ENCODE measurements around the gene VRK3. TPM values are rescaled to one million over a fixed set of nuclear protein-coding genes. Genes with fewer than 3 reads are reported as not detected.

The VRK3 gene, protein sequence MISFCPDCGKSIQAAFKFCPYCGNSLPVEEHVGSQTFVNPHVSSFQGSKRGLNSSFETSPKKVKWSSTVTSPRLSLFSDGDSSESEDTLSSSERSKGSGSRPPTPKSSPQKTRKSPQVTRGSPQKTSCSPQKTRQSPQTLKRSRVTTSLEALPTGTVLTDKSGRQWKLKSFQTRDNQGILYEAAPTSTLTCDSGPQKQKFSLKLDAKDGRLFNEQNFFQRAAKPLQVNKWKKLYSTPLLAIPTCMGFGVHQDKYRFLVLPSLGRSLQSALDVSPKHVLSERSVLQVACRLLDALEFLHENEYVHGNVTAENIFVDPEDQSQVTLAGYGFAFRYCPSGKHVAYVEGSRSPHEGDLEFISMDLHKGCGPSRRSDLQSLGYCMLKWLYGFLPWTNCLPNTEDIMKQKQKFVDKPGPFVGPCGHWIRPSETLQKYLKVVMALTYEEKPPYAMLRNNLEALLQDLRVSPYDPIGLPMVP
- 10 to 100 TPM; 29.3 to 37.5 TPM for total RNA-seq

DNA sequence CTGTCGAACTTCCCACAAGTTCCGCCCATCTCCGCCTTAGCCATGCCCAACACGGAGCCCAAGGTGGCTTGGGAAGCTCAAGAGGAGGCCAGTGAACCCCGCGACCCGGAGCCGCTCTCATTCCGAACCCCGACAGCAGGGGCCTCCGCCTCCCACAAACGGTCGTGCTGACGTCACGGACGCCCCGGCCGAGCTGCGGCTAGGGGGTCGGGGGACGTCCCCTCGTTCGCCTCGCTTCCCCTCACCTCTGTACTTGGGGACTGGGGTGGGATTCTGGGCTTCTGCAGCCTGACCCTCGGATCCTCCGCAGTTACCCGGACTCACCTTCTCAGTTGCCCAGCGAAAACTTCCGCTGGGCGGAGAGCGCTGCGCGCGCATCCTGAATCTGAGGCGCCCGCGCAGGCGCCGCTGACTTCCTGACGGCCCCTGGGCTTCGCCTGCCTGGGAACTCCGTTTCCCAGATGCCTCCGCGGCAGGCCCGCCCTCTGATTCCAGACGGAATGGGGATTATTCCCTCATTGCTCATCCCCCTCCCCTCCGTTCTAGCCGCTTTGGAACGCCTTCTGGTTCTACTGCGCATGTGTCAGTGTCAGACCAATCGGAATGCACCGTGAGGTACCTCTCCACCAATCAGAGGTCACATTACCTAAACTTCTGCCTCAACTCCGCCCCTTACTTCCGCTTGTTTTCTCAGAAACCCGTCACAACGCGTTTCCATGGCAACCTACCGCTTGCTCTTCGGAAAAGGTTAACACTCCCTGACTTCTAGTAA is at the start of gene VRK3:
Gene VRK3 (minus strand): TSS at position 351 of the 772 bp plus-strand sequence. CDS start 9,210 bp downstream, outside the sequence.

DNA sequence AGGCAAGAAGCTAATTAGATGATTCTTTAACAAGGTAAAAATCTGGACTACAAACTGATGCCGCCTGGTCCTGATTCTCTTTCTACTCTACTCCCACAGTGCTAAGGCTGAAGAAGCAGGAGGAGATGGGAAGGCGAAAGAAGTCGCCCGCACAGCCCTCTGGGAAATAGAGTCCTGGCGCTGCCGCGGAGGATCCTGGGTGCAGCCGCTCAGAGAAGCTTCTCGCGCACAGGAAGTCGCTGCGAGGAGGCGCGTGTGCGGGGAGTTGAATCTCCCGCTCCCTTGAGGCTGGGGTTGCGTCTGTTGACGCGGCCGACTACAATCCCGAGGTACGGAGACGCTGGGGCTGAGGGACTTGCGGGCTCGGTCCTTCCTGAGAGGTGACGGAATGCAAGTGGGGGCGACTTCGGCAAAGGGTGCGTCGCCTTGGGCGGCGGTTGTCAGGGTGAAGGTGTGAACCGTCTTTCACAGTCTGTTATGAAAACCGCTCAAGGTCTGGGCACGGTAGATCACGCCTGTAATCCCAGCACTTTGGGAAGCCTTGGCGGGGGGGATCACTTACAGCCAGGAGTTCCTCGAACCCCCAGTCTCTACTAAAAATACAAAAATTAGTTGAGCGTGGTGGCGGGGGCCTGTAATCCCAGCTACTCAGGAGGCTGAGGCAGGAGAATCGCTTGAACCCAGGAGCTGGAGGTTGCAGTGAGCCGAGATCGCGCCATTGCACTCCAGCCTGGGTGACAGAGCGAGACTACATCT is 800 bp upstream of the VRK3 start, which contains the start of gene ZNF473:
Gene ZNF473 (plus strand): TSS at position 212 of the 756 bp plus-strand sequence. CDS start 5,078 bp downstream, outside the sequence.

DNA sequence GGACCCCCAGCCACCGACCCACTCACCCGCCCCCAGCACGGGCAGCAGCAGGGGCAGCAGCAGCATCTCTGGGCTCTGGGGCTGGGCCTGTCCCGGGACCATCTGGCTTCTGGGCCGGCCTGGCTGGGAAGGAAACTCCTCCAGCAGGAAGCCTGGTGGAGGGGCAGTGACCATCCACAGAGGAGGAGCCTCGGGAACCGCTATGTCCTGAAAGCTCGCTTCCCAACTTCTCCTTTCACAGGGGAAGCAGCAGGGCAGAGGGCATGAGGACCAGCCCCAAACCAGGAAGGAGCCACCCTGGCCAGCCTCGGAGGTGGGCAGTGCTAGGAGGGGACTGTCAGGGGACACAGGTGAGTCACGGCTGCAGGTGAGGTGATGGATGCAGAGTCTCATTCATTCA is 64.2 kb downstream of the VRK3 start, which contains the start of gene SIGLEC11:
Gene SIGLEC11 (minus strand): TSS at position 193 of the 400 bp plus-strand sequence. CDS start 91 bp downstream, at position 102.

DNA sequence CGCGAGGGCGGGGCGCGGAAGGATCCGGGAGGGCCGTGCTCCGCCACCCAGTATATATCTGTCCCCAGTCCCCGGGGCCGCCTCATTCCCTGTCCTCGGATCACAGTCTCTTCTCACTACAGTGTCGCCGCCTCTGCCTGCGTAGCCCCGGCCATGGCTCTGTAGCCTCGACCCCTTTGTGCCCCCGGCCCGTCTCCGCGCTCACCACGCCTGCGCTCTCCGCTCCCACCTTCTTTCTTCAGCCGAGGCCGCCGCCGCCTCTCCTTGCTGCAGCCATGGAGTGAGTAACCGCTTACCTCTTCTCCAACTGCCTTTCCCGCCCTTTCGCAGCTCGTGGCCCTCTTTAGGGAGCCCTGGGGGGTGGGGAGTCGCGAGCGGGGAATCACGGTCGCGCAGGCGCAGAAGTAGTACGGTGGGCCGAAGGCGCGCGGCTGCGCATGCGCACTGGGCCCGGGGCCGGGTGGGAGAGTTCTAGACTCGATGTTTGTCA is 96.0 kb downstream of the VRK3 start, which contains the start of the genes ATF5 and NUP62:
Gene ATF5 (plus strand): TSS at position 85 of the 490 bp plus-strand sequence. CDS start 1,646 bp downstream, outside the sequence.
Gene NUP62 (minus strand): TSS at position 384 of the 490 bp plus-strand sequence. CDS start 19,697 bp downstream, outside the sequence.

Other genes with a start within 250 kb of the VRK3 start
- 10 to 100 TPM; 21.7 to 28.3 TPM for gene FUZ, start 212.1 kb downstream of the VRK3 start, total RNA-seq
- 10 to 100 TPM; 16.9 to 19.0 TPM for gene MED25, start 207.1 kb downstream of the VRK3 start, total RNA-seq
- 10 to 100 TPM; 37.3 to 44.0 TPM for gene PTOV1, start 174.2 kb downstream of the VRK3 start, total RNA-seq
- 10 to 100 TPM; 44.3 to 45.1 TPM for gene PNKP, start 157.8 kb downstream of the VRK3 start, total RNA-seq
- gene AKT1S1, start 148.0 kb downstream of the VRK3 start, total RNA-seq, result 1 to 10 TPM; 8.3 to 10.0 TPM
- gene TBC1D17, start 147.7 kb downstream of the VRK3 start, total RNA-seq, result 10 to 100 TPM; 11.0 to 18.6 TPM
- under 1 TPM; under 0.01 to 1.00 TPM for gene IL4I1, start 128.5 kb downstream of the VRK3 start, total RNA-seq
- gene ATF5, start 96.2 kb downstream of the VRK3 start, total RNA-seq, result 1 to 10 TPM; 6.7 to 8.6 TPM
- 10 to 100 TPM; 37.5 to 65.3 TPM for gene NUP62, start 95.9 kb downstream of the VRK3 start, total RNA-seq
- not detected for gene SIGLEC11, start 64.2 kb downstream of the VRK3 start, total RNA-seq
- gene ZNF473, start 633 bp upstream of the VRK3 start, total RNA-seq, result 1 to 10 TPM; 5.5 to 8.7 TPM
- not detected for gene IZUMO2, start 137.9 kb upstream of the VRK3 start, total RNA-seq
- gene MYH14, start 178.2 kb upstream of the VRK3 start, total RNA-seq, result 1 to 10 TPM in 1 of 2 donors, under 1 TPM in 1; 1.00 to 5.5 TPM